Neuronal stem cell (in vitro differentiated cells): ENCODE results near the gene RREB1.
A peak's percentile ranks its signal among the peaks of the same experiment; 100 is the strongest.

Experiments
- DNase-seq: peaks from one replicate; pipeline ENCODE4 v3.0.0-alpha.2; 2013; ENCODE audit warnings: low spot score
- H2AFZ ChIP-seq: one replicate; pipeline ENCODE4 v1.6.1; 2013; ENCODE audit warnings: mild to moderate bottlenecking, low read length, inconsistent platforms
- H2AK5ac ChIP-seq: 2 replicates; pipeline ENCODE4 v1.6.1; 2013; ENCODE audit warnings: low read depth, mild to moderate bottlenecking, inconsistent platforms, low read length, moderate library complexity, mixed read lengths
- H2BK120ac ChIP-seq: 2 replicates; pipeline ENCODE4 v1.6.1; 2013; ENCODE audit warnings: low read depth, mild to moderate bottlenecking, inconsistent platforms, low read length, moderate library complexity, mixed read lengths
- H2BK12ac ChIP-seq: one replicate; pipeline ENCODE4 v1.6.1; 2013; ENCODE audit warnings: low read length, inconsistent platforms
- H2BK15ac ChIP-seq: 2 replicates; pipeline ENCODE4 v1.6.1; 2013; ENCODE audit warnings: mild to moderate bottlenecking, low read length, inconsistent platforms, mixed read lengths
- H2BK5ac ChIP-seq: one replicate; pipeline ENCODE4 v1.6.1; 2013; ENCODE audit warnings: inconsistent platforms, mild to moderate bottlenecking, low read length, moderate library complexity
- H3K14ac ChIP-seq: one replicate; pipeline ENCODE4 v1.6.1; 2013; ENCODE audit warnings: low read length, inconsistent platforms
- H3K18ac ChIP-seq: 2 replicates; pipeline ENCODE4 v1.6.1; 2013; ENCODE audit warnings: low read length, inconsistent platforms
- H3K23ac ChIP-seq: 2 replicates; pipeline ENCODE4 v1.6.1; 2013; ENCODE audit warnings: low read depth, mild to moderate bottlenecking, mixed read lengths, low read length, inconsistent platforms; ENCODE audit not compliant: poor library complexity
- H3K27ac ChIP-seq: replicated peaks from 3 replicates; pipeline ENCODE4 v1.5.1; 2013; ENCODE audit warnings: low read length, inconsistent platforms
- H3K27me3 ChIP-seq, 3 experiments: 2 replicates each; pipeline ENCODE4 v1.6.1; 2013; ENCODE audit warnings: low read length in 3 of 3, mild to moderate bottlenecking in 2 of 3, inconsistent platforms in 1 of 3, low read depth in 1 of 3, mixed read lengths in 1 of 3, moderate library complexity in 1 of 3; ENCODE audit not compliant: control insufficient read depth in 3 of 3, insufficient read depth in 3 of 3
- H3K36me3 ChIP-seq, 2 donors: replicated peaks in 1 of 2; 2 replicates each; pipeline ENCODE4 v1.6.1; 2013; ENCODE audit warnings: low read length in 2 of 2; ENCODE audit not compliant: control insufficient read depth in 2 of 2, insufficient read depth in 2 of 2
- H3K4ac ChIP-seq: 2 replicates; pipeline ENCODE4 v1.6.1; 2013; ENCODE audit warnings: inconsistent platforms, mild to moderate bottlenecking, low read length, moderate library complexity
- H3K4me1 ChIP-seq, 2 donors: 1 replicate in 1 of 2; 2 replicates in 1 of 2; pipeline ENCODE4 v1.6.1; 2013; ENCODE audit warnings: low read length in 2 of 2, low read depth in 1 of 2; ENCODE audit not compliant: control insufficient read depth in 2 of 2, insufficient read depth in 1 of 2
- H3K4me2 ChIP-seq: one replicate; pipeline ENCODE4 v1.6.1; 2013; ENCODE audit warnings: mild to moderate bottlenecking, low read length, inconsistent platforms; ENCODE audit not compliant: insufficient read depth, poor library complexity, severe bottlenecking
- H3K4me3 ChIP-seq, 2 donors: 2 replicates each; pipeline ENCODE4 v1.5.1; 2013; ENCODE audit warnings: low read length in 2 of 2, mild to moderate bottlenecking in 2 of 2, inconsistent platforms in 1 of 2, moderate library complexity in 1 of 2
- H3K79me1 ChIP-seq: one replicate; pipeline ENCODE4 v1.6.1; 2013; ENCODE audit warnings: low read depth, mild to moderate bottlenecking, inconsistent platforms, low read length, moderate library complexity
- H3K9ac ChIP-seq: one replicate; pipeline ENCODE4 v1.6.1; 2013; ENCODE audit warnings: mild to moderate bottlenecking, low read depth, low read length, inconsistent platforms; ENCODE audit not compliant: poor library complexity
- H3K9me3 ChIP-seq, 2 donors: replicated peaks in 1 of 2; 2 replicates each; pipeline versions ENCODE3 to v1.6.1; 2013; ENCODE audit warnings: low read length in 2 of 2, mild to moderate bottlenecking in 2 of 2, inconsistent platforms in 1 of 2, low read depth in 1 of 2, mixed read lengths in 1 of 2, moderate library complexity in 1 of 2; ENCODE audit not compliant: control insufficient read depth in 2 of 2, insufficient read depth in 1 of 2
- H4K8ac ChIP-seq: one replicate; pipeline ENCODE4 v1.6.1; 2013; ENCODE audit warnings: low read depth, mild to moderate bottlenecking, inconsistent platforms, low read length, moderate library complexity
- H4K91ac ChIP-seq: one replicate; pipeline ENCODE4 v1.6.1; 2013; ENCODE audit warnings: low read length, low read depth, mild to moderate bottlenecking, inconsistent platforms; ENCODE audit not compliant: poor library complexity
- WGBS, 2 donors: extraction: QIAGEN DNeasy Blood & Tissue Kit; methylation state at CpG; one replicate each; pipeline ENCODE4 v1.1.7; 2013; ENCODE audit warnings: missing lambda C conversion rate in 2 of 2, mixed read lengths in 1 of 2; ENCODE audit not compliant: insufficient read length in 2 of 2, insufficient replicate concordance in 1 of 2; ENCODE audit errors: extremely low coverage in 2 of 2; 5-methylcytosine and 5-hydroxymethylcytosine counted together

RREB1 gene

GRCh38 chr6:7196019-7196402, 88.2 kb downstream of the RREB1 start:
- no peak overlapping the region for H2BK12ac ChIP-seq
- H3K4me1 ChIP-seq: peaks cover 0 to 5% of the 10 kb centered on the region in 2 donors
- H3K4ac ChIP-seq: peak overlapping the region; percentile 53
- WGBS, 2 donors: no CpG with 5 or more reads among the region's 7 CpGs
- no peak overlapping the region for H3K4me3 ChIP-seq
- H4K8ac ChIP-seq: no peak overlapping the region
- no peak overlapping the region for H3K14ac ChIP-seq
- peaks cover 0 to 50% of the 10 kb centered on the region in 2 donors for H3K36me3 ChIP-seq
- H3K79me1 ChIP-seq: no peaks in the 10 kb centered on the region
- no peak overlapping the region for H2BK120ac ChIP-seq
- no peak overlapping the region for H2BK5ac ChIP-seq
- DNase-seq: no peak
- no peak overlapping the region for H2BK15ac ChIP-seq
- no peak overlapping the region for H3K23ac ChIP-seq
- H2AFZ ChIP-seq: no peak overlapping the region
- H3K9me3 ChIP-seq: no peaks in the 10 kb centered on the region
- H4K91ac ChIP-seq: peak overlapping the region; percentile 72
- no peak overlapping the region for H3K9ac ChIP-seq
- no peak overlapping the region for H3K4me2 ChIP-seq
- no peak overlapping the region for H3K27ac ChIP-seq
- no peaks in the 10 kb centered on the region for H3K27me3 ChIP-seq
- H3K18ac ChIP-seq: peak overlapping the region; percentile 13
- H2AK5ac ChIP-seq: no peak overlapping the region

GRCh38 chr6:7196685-7197283, 89.0 kb downstream of the RREB1 start:
- no peak overlapping the region for H3K14ac ChIP-seq
- H2BK12ac ChIP-seq: no peak overlapping the region
- H2BK5ac ChIP-seq: no peak overlapping the region
- peaks cover 0 to 5% of the 10 kb centered on the region in 2 donors for H3K4me1 ChIP-seq
- H2AK5ac ChIP-seq: no peak overlapping the region
- no peak overlapping the region for H3K4me2 ChIP-seq
- no peak overlapping the region for H2BK120ac ChIP-seq
- H3K27me3 ChIP-seq: no peaks in the 10 kb centered on the region
- no peak overlapping the region for H2AFZ ChIP-seq
- H4K91ac ChIP-seq: no peak overlapping the region
- H3K27ac ChIP-seq: no peak overlapping the region
- H3K18ac ChIP-seq: no peak overlapping the region
- H2BK15ac ChIP-seq: no peak overlapping the region
- no peak overlapping the region for H3K4ac ChIP-seq
- H4K8ac ChIP-seq: no peak overlapping the region
- H3K9ac ChIP-seq: no peak overlapping the region
- no peak overlapping the region for H3K23ac ChIP-seq
- no peak overlapping the region for H3K4me3 ChIP-seq
- no CpG with 5 or more reads among the region's 4 CpGs for WGBS, 2 donors
- no peaks in the 10 kb centered on the region for H3K9me3 ChIP-seq
- H3K36me3 ChIP-seq: peaks cover 0 to 49% of the 10 kb centered on the region in 2 donors
- no peak for DNase-seq
- no peaks in the 10 kb centered on the region for H3K79me1 ChIP-seq

GRCh38 chr6:7197747-7198146, 90.0 kb downstream of the RREB1 start:
- Histone ChIP-seq H3K9ac (no peak overlapping the region), H3K4me2 (no peak overlapping the region), H3K4me1 (peaks cover 0 to 5% of the 10 kb centered on the region in 2 donors), H3K4ac (no peak overlapping the region), H2BK15ac (no peak overlapping the region), H2AFZ (no peak overlapping the region), H2AK5ac (no peak overlapping the region), H3K23ac (peak overlapping the region; percentile 10), H3K4me3 (no peak overlapping the region), H3K27me3 (no peaks in the 10 kb centered on the region), H2BK5ac (no peak overlapping the region), H3K14ac (no peak overlapping the region), H4K91ac (no peak overlapping the region), H3K36me3 (peaks cover 0 to 52% of the 10 kb centered on the region in 2 donors), H3K27ac (no peak overlapping the region), H3K79me1 (no peaks in the 10 kb centered on the region), H3K9me3 (no peaks in the 10 kb centered on the region), H2BK12ac (no peak overlapping the region), H2BK120ac (no peak overlapping the region), H4K8ac (no peak overlapping the region), H3K18ac (no peak overlapping the region)
- no peak for DNase-seq
- WGBS, 2 donors: no CpG with 5 or more reads among the region's 6 CpGs

GRCh38 chr6:7198833-7199800, 91.4 kb downstream of the RREB1 start:
- Histone ChIP-seq H3K23ac (no peak overlapping the region), H4K91ac (no peak overlapping the region), H2BK12ac (no peak overlapping the region), H3K4me3 (no peak overlapping the region), H2AFZ (no peak overlapping the region), H3K18ac (no peak overlapping the region), H3K4me2 (no peak overlapping the region), H3K9me3 (no peaks in the 10 kb centered on the region), H3K14ac (no peak overlapping the region), H2BK15ac (no peak overlapping the region), H3K36me3 (peaks cover 0 to 51% of the 10 kb centered on the region in 2 donors), H3K4ac (no peak overlapping the region), H3K27ac (no peak overlapping the region), H3K79me1 (no peaks in the 10 kb centered on the region), H3K27me3 (no peaks in the 10 kb centered on the region), H4K8ac (no peak overlapping the region), H2BK120ac (no peak overlapping the region), H3K9ac (no peak overlapping the region), H2AK5ac (no peak overlapping the region), H3K4me1 (peaks cover 0 to 5% of the 10 kb centered on the region in 2 donors), H2BK5ac (no peak overlapping the region)
- WGBS, 2 donors: no CpG with 5 or more reads among the region's 11 CpGs
- no peak for DNase-seq
